Measurements from ENCODE around the gene FASTK.

FASTK gene

GRCh38 chr7:151060113-151060415, 20.5 kb downstream of the FASTK start:
- Histone ChIP-seq H3F3A (ENCODE audit: insufficient read depth) (peaks cover 8% of the 10 kb centered on the region), H3K4me2 (ENCODE audit: low read depth, low read length, poor library complexity, severe bottlenecking) (peak overlapping the region; percentile 84), H3K27me3 (ENCODE audit: low read length) (no peaks in the 10 kb centered on the region), H4K20me1 (ENCODE audit: low read depth, low read length) (no peaks in the 10 kb centered on the region), H3K36me3 (ENCODE audit: low read length) (no peaks in the 10 kb centered on the region), H2AFZ (ENCODE audit: low read depth, low read length, severe bottlenecking) (peak overlapping the region; percentile 86), H3K4me3 (ENCODE audit: insufficient read depth, low read length, poor library complexity, severe bottlenecking) (peak overlapping the region; percentile 86), H3K27ac (ENCODE audit: low read depth, low read length) (peak overlapping the region; percentile 82), H3K9me2 (replicated peaks; ENCODE audit: insufficient read depth, low read length) (no peaks in the 10 kb centered on the region), H3K9me3 (ENCODE audit: insufficient read depth, low read length) (no peaks in the 10 kb centered on the region), H3K9ac (ENCODE audit: low read length) (peak overlapping the region; percentile 77), H3K79me2 (ENCODE audit: insufficient read depth, low read length) (peaks cover 27% of the 10 kb centered on the region)
- no peak for TF ChIP-seq CTCF (IDR thresholded peaks at IDR 0.05; ENCODE audit: insufficient read depth, low read length, poor library complexity, severe bottlenecking)

GRCh38 chr7:151059367-151060112, 21.1 kb downstream of the FASTK start, which contains the start of gene SLC4A2:
SLC4A2 (plus strand) TSS chr7:151059589; CDS start chr7:151061988, 2,399 bp downstream.
- Histone ChIP-seq H4K20me1 (ENCODE audit: low read depth, low read length) (no peaks in the 10 kb centered on the region), H2AFZ (ENCODE audit: low read depth, low read length, severe bottlenecking) (peak within 1 kb of the TSS; percentile 86), H3K9ac (ENCODE audit: low read length) (peak within 1 kb of the TSS; percentile 77), H3K36me3 (ENCODE audit: low read length) (no peaks in the 10 kb centered on the region), H3K4me3 (ENCODE audit: insufficient read depth, low read length, poor library complexity, severe bottlenecking) (peak within 1 kb of the TSS; percentile 86), H3K9me2 (replicated peaks; ENCODE audit: insufficient read depth, low read length) (no peaks in the 10 kb centered on the region), H3K9me3 (ENCODE audit: insufficient read depth, low read length) (no peaks in the 10 kb centered on the region), H3K27me3 (ENCODE audit: low read length) (no peaks in the 10 kb centered on the region), H3F3A (ENCODE audit: insufficient read depth) (peaks cover 8% of the 10 kb centered on the region), H3K79me2 (ENCODE audit: insufficient read depth, low read length) (peaks cover 27% of the 10 kb centered on the region), H3K4me2 (ENCODE audit: low read depth, low read length, poor library complexity, severe bottlenecking) (peak within 1 kb of the TSS; percentile 84), H3K27ac (ENCODE audit: low read depth, low read length) (peak within 1 kb of the TSS; percentile 82)
- no peak for TF ChIP-seq EZH2phosphoT487 (conservative IDR thresholded peaks at IDR 0.05; ENCODE audit: low read length)
- TF ChIP-seq CTCF (IDR thresholded peaks at IDR 0.05; ENCODE audit: insufficient read depth, low read length, poor library complexity, severe bottlenecking): peak; percentile 31

- H2AFZ ChIP-seq (ENCODE audit: low read depth, low read length, severe bottlenecking): peak overlapping the region; percentile 35
Observed at GRCh38 chr7:151058781-151059366, 21.7 kb downstream of the FASTK start.

More at GRCh38 chr7:151058781-151059366, 21.7 kb downstream of the FASTK start:
- peak overlapping the region; percentile 86 for H3K4me3 ChIP-seq (ENCODE audit: insufficient read depth, low read length, poor library complexity, severe bottlenecking)
- H3K9me2 ChIP-seq (replicated peaks; ENCODE audit: insufficient read depth, low read length): no peaks in the 10 kb centered on the region
- TF ChIP-seq CTCF (IDR thresholded peaks at IDR 0.05; ENCODE audit: insufficient read depth, low read length, poor library complexity, severe bottlenecking): no peak
- TF ChIP-seq EZH2phosphoT487 (conservative IDR thresholded peaks at IDR 0.05; ENCODE audit: low read length): no peak
- peaks cover 27% of the 10 kb centered on the region for H3K79me2 ChIP-seq (ENCODE audit: insufficient read depth, low read length)
- no peaks in the 10 kb centered on the region for H3K9me3 ChIP-seq (ENCODE audit: insufficient read depth, low read length)
- H3K27me3 ChIP-seq (ENCODE audit: low read length): no peaks in the 10 kb centered on the region
- no peaks in the 10 kb centered on the region for H3K36me3 ChIP-seq (ENCODE audit: low read length)
- H3K4me2 ChIP-seq (ENCODE audit: low read depth, low read length, poor library complexity, severe bottlenecking): peak overlapping the region; percentile 84
- H3K27ac ChIP-seq (ENCODE audit: low read depth, low read length): peak overlapping the region; percentile 82
- H3F3A ChIP-seq (ENCODE audit: insufficient read depth): peaks cover 8% of the 10 kb centered on the region
- peak overlapping the region; percentile 77 for H3K9ac ChIP-seq (ENCODE audit: low read length)
- no peaks in the 10 kb centered on the region for H4K20me1 ChIP-seq (ENCODE audit: low read depth, low read length)

Data from SU-DHL-6 (cell line).